Breast epithelium (tissue), 4 donors: Measurements from ENCODE around the gene CAPN9. TPM values are rescaled to one million over a fixed set of nuclear protein-coding genes. Genes with fewer than 3 reads are reported as not detected.

Experiments used
- DNase-seq, 2 donors: peaks; one replicate each; pipeline ENCODE4 v3.0.0-alpha.2; 2019; ENCODE audit warnings: low spot score in 2 of 2
- H3K27ac ChIP-seq, 2 donors: fragments of 200-600 bp; sonication (generic) in 1 of 2; one replicate each; pipeline ENCODE4 v1.5.1; 2016 to 2019; ENCODE audit warnings: mild to moderate bottlenecking in 1 of 2
- H3K27me3 ChIP-seq, 2 donors: fragments of 200-600 bp; sonication (generic) in 1 of 2; one replicate each; pipeline versions ENCODE4 v1.5.1 to v1.6.0; 2017 to 2019; ENCODE audit warnings: control low read depth in 1 of 2, mild to moderate bottlenecking in 1 of 2
- H3K36me3 ChIP-seq: fragments of 200-600 bp; one replicate; pipeline ENCODE4 v1.5.1; 2019
- H3K4me1 ChIP-seq, 2 donors: fragments of 200-600 bp; sonication (generic); one replicate each; pipeline ENCODE4 v1.5.1; 2016 to 2019; ENCODE audit warnings: control low read depth in 1 of 2
- H3K4me3 ChIP-seq, 3 donors: fragments of 200-600 bp; sonication (generic); 1 replicate in 2 of 3; 2 replicates in 1 of 3; pipeline ENCODE4 v1.5.1; 2016 to 2019; ENCODE audit warnings: mild to moderate bottlenecking in 3 of 3, moderate library complexity in 2 of 3
- H3K9me3 ChIP-seq, 2 donors: fragments of 200-600 bp; sonication (generic) in 1 of 2; one replicate each; pipeline ENCODE4 v1.5.1; 2016 to 2019; ENCODE audit warnings: control low read depth in 1 of 2
- CTCF ChIP-seq, 3 donors: fragments of 450-650 bp; IDR thresholded peaks; one replicate each; pipeline ENCODE4 v1.5.1; 2016 to 2017; ENCODE audit warnings: antibody characterized with exemption in 3 of 3, mild to moderate bottlenecking in 3 of 3, moderate library complexity in 3 of 3
- POLR2A ChIP-seq: fragments of 450-650 bp; IDR thresholded peaks from one replicate; pipeline ENCODE4 v1.6.1; 2016; ENCODE audit warnings: antibody characterized with exemption, mild to moderate bottlenecking, moderate library complexity
- POLR2AphosphoS5 ChIP-seq, 3 donors: sonication (generic); formaldehyde crosslinking; IDR thresholded peaks; one replicate each; pipeline ENCODE4 v1.6.1; 2017; ENCODE audit warnings: antibody characterized with exemption in 3 of 3
- intact Hi-C: fragments of 100-400 bp; cut with DNase I; formaldehyde crosslinking; loops from one replicate; pipeline ENCODE4 v1.15.1; 2023; ENCODE audit warnings: low total_unique reads
- total RNA-seq, 3 donors: library from RNA; depleted of rRNA; stranded (reverse); fragments of >200 nt; gene quantifications; one replicate each; pipeline ENCODE4 v1.1.0, GENCODE V29; 2016

Gene CAPN9
- total RNA-seq, 3 donors from 2014 or later: 2.3 TPM; not detected in 2

- Histone ChIP-seq H3K27me3 (no peaks in the 10 kb centered on the region), H3K9me3 (no peaks in the 10 kb centered on the region), H3K27ac (no peak overlapping the region), H3K4me3 (no peak overlapping the region), H3K4me1 (no peaks in the 10 kb centered on the region), H3K36me3 (no peaks in the 10 kb centered on the region)
- intact Hi-C loops: no loop called here
- no peak for DNase-seq
- no peak for TF ChIP-seq CTCF (IDR thresholded peaks at IDR 0.05)
- no peak for TF ChIP-seq POLR2AphosphoS5 (IDR thresholded peaks at IDR 0.05)
- TF ChIP-seq POLR2A: no peak
Measured at GRCh38 chr1:230791986-230792564, 44.9 kb downstream of the CAPN9 start.

- no peak overlapping the region for H3K4me3 ChIP-seq
- TF ChIP-seq POLR2AphosphoS5 (IDR thresholded peaks at IDR 0.05) (no peak), CTCF (IDR thresholded peaks at IDR 0.05) (no peak)
- H3K27ac ChIP-seq: no peak overlapping the region
- H3K4me1 ChIP-seq: no peaks in the 10 kb centered on the region
- DNase-seq: no peak
- no peaks in the 10 kb centered on the region for H3K36me3 ChIP-seq
- H3K27me3 ChIP-seq: no peaks in the 10 kb centered on the region
- H3K9me3 ChIP-seq: no peaks in the 10 kb centered on the region
- intact Hi-C loops: no loop called here
Measured at GRCh38 chr1:230792691-230793462, 45.7 kb downstream of the CAPN9 start.

- Histone ChIP-seq H3K27ac (no peak overlapping the region), H3K27me3 (no peaks in the 10 kb centered on the region), H3K9me3 (no peaks in the 10 kb centered on the region), H3K4me3 (no peak overlapping the region), H3K36me3 (no peaks in the 10 kb centered on the region), H3K4me1 (no peaks in the 10 kb centered on the region)
- intact Hi-C loops: no loop called here
- DNase-seq: no peak
- TF ChIP-seq POLR2A (no peak), POLR2AphosphoS5 (IDR thresholded peaks at IDR 0.05) (no peak), CTCF (IDR thresholded peaks at IDR 0.05) (no peak)
Measured at GRCh38 chr1:230793463-230793745, 46.2 kb downstream of the CAPN9 start.

- Histone ChIP-seq H3K27me3 (no peaks in the 10 kb centered on the region), H3K36me3 (no peaks in the 10 kb centered on the region), H3K4me3 (no peak overlapping the region), H3K4me1 (no peaks in the 10 kb centered on the region), H3K27ac (no peak overlapping the region), H3K9me3 (no peaks in the 10 kb centered on the region)
- no peak for DNase-seq
- intact Hi-C loops: no loop called here
- no peak for TF ChIP-seq POLR2AphosphoS5 (IDR thresholded peaks at IDR 0.05)
Measured at GRCh38 chr1:230794431-230794830, 47.2 kb downstream of the CAPN9 start.

- Histone ChIP-seq H3K4me3 (no peak overlapping the region), H3K9me3 (no peaks in the 10 kb centered on the region), H3K27ac (no peak overlapping the region), H3K4me1 (no peaks in the 10 kb centered on the region), H3K27me3 (no peaks in the 10 kb centered on the region), H3K36me3 (no peaks in the 10 kb centered on the region)
- intact Hi-C loops: no loop called here
- no peak for DNase-seq
- TF ChIP-seq POLR2AphosphoS5 (IDR thresholded peaks at IDR 0.05) (no peak), CTCF (IDR thresholded peaks at IDR 0.05) (no peak), POLR2A (no peak)
Measured at GRCh38 chr1:230794871-230795605, 47.9 kb downstream of the CAPN9 start.
